B cell (primary cell): ENCODE results near the gene IL1RN. TPM values are rescaled to one million over a fixed set of nuclear protein-coding genes. Genes with fewer than 3 reads are reported as not detected.

Source experiments
- ATAC-seq: fragments of 200-7000 bp; cut with Tn5 transposase; one replicate; pipeline ENCODE4 v1.10.0; 2021; ENCODE audit warnings: low read depth, mild to moderate bottlenecking, moderate number of reproducible peaks, moderate library complexity
- CTCF ChIA-PET: fragments of 350-600 bp; sonication (Branson Sonifier 250); formaldehyde crosslinking; loops from one replicate; lab custom pipeline; 2021; ENCODE audit warnings: antibody characterized with exemption, inconsistent platforms; lab: Charles Lee
- POLR2A ChIA-PET: fragments of 350-600 bp; sonication (Branson Sonifier 250); formaldehyde crosslinking; loops from one replicate; lab custom pipeline; 2021; ENCODE audit warnings: antibody characterized with exemption; lab: Charles Lee
- DNase-seq: peaks from one replicate; pipeline ENCODE4 v3.0.0; 2013
- H2AFZ ChIP-seq: 2 replicates; pipeline ENCODE4 v1.6.1; 2012; ENCODE audit warnings: mild to moderate bottlenecking, low read depth, low read length; ENCODE audit not compliant: insufficient read depth, poor library complexity, severe bottlenecking
- H3K27ac ChIP-seq, 2 donors: 1 replicate in 1 of 2; 2 replicates in 1 of 2; pipeline ENCODE4 v1.5.1; 2012 to 2013; ENCODE audit warnings: low read length in 2 of 2, mild to moderate bottlenecking in 2 of 2, moderate library complexity in 1 of 2
- H3K27me3 ChIP-seq, 4 experiments: fragments of 200-600 bp in 1 of 4; sonication (generic) in 1 of 4; replicated peaks in 1 of 4; 1 replicate in 2 of 4; 2 replicates in 2 of 4; pipeline versions ENCODE4 v1.6.1 to v1.7.0; 2013 to 2016; ENCODE audit warnings: low read length in 3 of 4, mild to moderate bottlenecking in 2 of 4, mixed read lengths in 1 of 4, moderate library complexity in 1 of 4; ENCODE audit not compliant: insufficient read depth in 4 of 4, control insufficient read depth in 3 of 4; ENCODE audit errors: control extremely low read depth in 1 of 4
- H3K36me3 ChIP-seq, 2 experiments: replicated peaks in 1 of 2; 1 replicate in 1 of 2; 2 replicates in 1 of 2; pipeline versions ENCODE4 v1.6.1 to v1.7.1; 2013; ENCODE audit warnings: low read length in 1 of 2; ENCODE audit not compliant: insufficient read depth in 2 of 2, control insufficient read depth in 1 of 2; ENCODE audit errors: control extremely low read depth in 1 of 2, extremely low read depth in 1 of 2
- H3K4me1 ChIP-seq, 2 donors: fragments of 200-600 bp in 1 of 2; sonication (generic) in 1 of 2; 1 replicate in 1 of 2; 2 replicates in 1 of 2; pipeline versions ENCODE4 v1.5.1 to v1.6.1; 2013 to 2017; ENCODE audit warnings: low read length in 2 of 2; ENCODE audit not compliant: control insufficient read depth in 2 of 2, insufficient read depth in 2 of 2
- H3K4me2 ChIP-seq: replicated peaks from 2 replicates; pipeline ENCODE3; 2012; ENCODE audit warnings: mild to moderate bottlenecking, low read depth, low read length; ENCODE audit not compliant: poor library complexity, severe bottlenecking
- H3K4me3 ChIP-seq, 5 experiments: fragments of 200-600 bp in 1 of 5; sonication (generic) in 1 of 5; 1 replicate in 3 of 5; 2 replicates in 2 of 5; pipeline versions ENCODE4 v1.5.1 to v1.7.0; 2011 to 2016; ENCODE audit warnings: low read length in 4 of 5, mild to moderate bottlenecking in 4 of 5, low read depth in 2 of 5, control low read depth in 1 of 5, moderate library complexity in 1 of 5; ENCODE audit not compliant: insufficient read depth in 1 of 5; ENCODE audit errors: control extremely low read depth in 1 of 5, extremely low read depth in 1 of 5
- H3K79me2 ChIP-seq: fragments of 200-600 bp; sonication (generic); one replicate; pipeline ENCODE4 v1.6.0; 2016; ENCODE audit warnings: low read length; ENCODE audit not compliant: control insufficient read depth, insufficient read depth
- H3K9ac ChIP-seq: fragments of 200-600 bp; sonication (generic); 2 replicates; pipeline ENCODE4 v1.6.1; 2017; ENCODE audit warnings: mild to moderate bottlenecking, low read length, moderate library complexity
- H3K9me3 ChIP-seq, 3 donors: one replicate each; pipeline versions ENCODE4 v1.6.1 to v1.7.1; 2013; ENCODE audit warnings: low read length in 2 of 3; ENCODE audit not compliant: control insufficient read depth in 2 of 3, insufficient read depth in 1 of 3; ENCODE audit errors: control extremely low read depth in 1 of 3
- H4K20me1 ChIP-seq: 2 replicates; pipeline ENCODE4 v1.6.0; 2012; ENCODE audit warnings: mild to moderate bottlenecking, low read length; ENCODE audit not compliant: insufficient read depth, control insufficient read depth, poor library complexity, severe bottlenecking
- H3K27ac Mint-ChIP-seq: one replicate; pipeline ENCODE4 v1.8.0; 2021; ENCODE audit warnings: mixed read lengths
- H3K27me3 Mint-ChIP-seq: one replicate; pipeline ENCODE4 v1.8.0; 2021; ENCODE audit warnings: mixed read lengths
- H3K4me1 Mint-ChIP-seq: one replicate; pipeline ENCODE4 v1.8.0; 2021; ENCODE audit warnings: mixed read lengths
- H3K4me3 Mint-ChIP-seq: one replicate; pipeline ENCODE4 v1.8.0; 2021; ENCODE audit warnings: mixed read lengths
- H3K9me3 Mint-ChIP-seq: one replicate; pipeline ENCODE4 v1.8.0; 2022; ENCODE audit warnings: mixed read lengths; ENCODE audit not compliant: insufficient read depth
- CTCF ChIP-seq: fragments of 200-600 bp; IDR thresholded peaks from one replicate; pipeline ENCODE4 v1.8.0; 2022; ENCODE audit warnings: antibody characterized with exemption, mild to moderate bottlenecking
- EZH2 ChIP-seq: IDR thresholded peaks from 2 replicates; pipeline ENCODE4 v1.6.1; 2012; ENCODE audit warnings: borderline replicate concordance, low read depth, mild to moderate bottlenecking, moderate library complexity, low read length; ENCODE audit not compliant: insufficient read depth, poor library complexity, severe bottlenecking
- WGBS: methylation state at CpG from one replicate; pipeline ENCODE4 v1.1.5; 2013; ENCODE audit warnings: missing lambda C conversion rate; ENCODE audit not compliant: insufficient coverage; 5-methylcytosine and 5-hydroxymethylcytosine counted together
- intact Hi-C: fragments of 100-400 bp; cut with micrococcal nuclease; formaldehyde crosslinking; loops from one replicate; pipeline ENCODE4 v1.10.0; 2022
- polyA plus RNA-seq: library from polyadenylated mRNA; depleted of rRNA; stranded (reverse); fragments of >200 nt; gene quantifications from 2 replicates; pipeline ENCODE4 v1.2.3, GENCODE V29; 2012
- total RNA-seq, 2 donors: library from RNA; stranded (reverse); fragments of 120-200 nt in 1 of 2; gene quantifications; 1 replicate in 1 of 2; 2 replicates in 1 of 2; pipeline versions ENCODE4 v1.2.3 to v1.2.4, GENCODE V29; 2013 to 2022

The IL1RN gene
- total and polyA plus RNA-seq, 2 donors (not counting 1 experiment from before 2014, with no cell fraction given): 0.79 TPM; not detected in 1

GRCh38 chr2:113181258-113182051, 54.1 kb downstream of the IL1RN start:
- peaks cover 100% of the 10 kb centered on the region for H3K79me2 ChIP-seq
- H3K9me3 ChIP-seq: no peaks in the 10 kb centered on the region
- DNase-seq (no peak), ATAC-seq (peak; percentile 37)
- Mint-ChIP-seq H3K4me3 (peak overlapping the region; percentile 49), H3K27me3 (no peaks in the 10 kb centered on the region), H3K9me3 (no peaks in the 10 kb centered on the region), H3K4me1 (peaks cover 90% of the 10 kb centered on the region), H3K27ac (peak overlapping the region; percentile 90)
- peaks cover 72 to 91% of the 10 kb centered on the region in 2 donors for H3K4me1 ChIP-seq
- peak overlapping the region; percentile 61 for H3K4me2 ChIP-seq
- intact Hi-C loops: no loop called here
- WGBS: 31% methylated on average over 7 of the region's 8 CpGs
- H3K36me3 ChIP-seq: peaks cover 0 to 94% of the 10 kb centered on the region in 2 experiments
- peak overlapping the region; percentile 21 for H3K9ac ChIP-seq
- H3K27ac ChIP-seq: peak overlapping the region; percentile 19 to 73
- ChIA-PET POLR2A (interaction anchor here (0.8 to 1.9 kb wide), 2 partner anchors 9 to 17 kb away, joined by 4 to 6 read pairs; no protein-coding TSS in a partner anchor), CTCF (interaction anchor here (1.0 to 18.3 kb wide), 9 partner anchors 9 to 101 kb away, joined by 3 to 327 read pairs (median 7); no protein-coding TSS in a partner anchor)
- H3K4me3 ChIP-seq: no peak overlapping the region
- H3K27me3 ChIP-seq: no peaks in the 10 kb centered on the region
- H4K20me1 ChIP-seq: peaks cover 100% of the 10 kb centered on the region
- TF ChIP-seq CTCF (no peak), EZH2 (no peak)
- H2AFZ ChIP-seq: no peak overlapping the region
